ENCODE data around the gene ERCC6L. TPM values are rescaled to one million over a fixed set of nuclear protein-coding genes. Genes with fewer than 3 reads are reported as not detected.

ERCC6L gene
- total RNA-seq, 4 donors from 2014 or later = 0.07 TPM; not detected in 3

GRCh38 chrX:72255445-72255844 is 16.6 kb upstream of the ERCC6L start:
- Histone ChIP-seq H3K9me3 (no peaks in the 10 kb centered on the region), H3K36me3 (no peaks in the 10 kb centered on the region), H3K27me3 (peaks cover 0 to 3% (median 0%) of the 10 kb centered on the region in 3 donors), H3K4me1 (no peaks in the 10 kb centered on the region), H3K27ac (no peak overlapping the region), H3K4me3 (no peak overlapping the region)
- intact Hi-C loops (cut with DNase I; ENCODE audit: low total_unique reads) (no loop called here), in situ Hi-C loops (cut with MboI; ENCODE audit: low sequenced_read_pairs in 4 of 4) (no loop called here)
- ATAC-seq (no peak), DNase-seq (no peak)
- TF ChIP-seq POLR2A (IDR thresholded peaks at IDR 0.05) (no peak), CTCF (IDR thresholded peaks at IDR 0.05 in 4 of 5, conservative IDR thresholded peaks at IDR 0.05 in 1 of 5) (no peak)

GRCh38 chrX:72254816-72255215 is 16.0 kb upstream of the ERCC6L start:
- Histone ChIP-seq H3K9me3 (no peaks in the 10 kb centered on the region), H3K4me1 (no peaks in the 10 kb centered on the region), H3K4me3 (no peak overlapping the region), H3K27ac (no peak overlapping the region), H3K36me3 (no peaks in the 10 kb centered on the region), H3K27me3 (peaks cover 0 to 3% (median 0%) of the 10 kb centered on the region in 3 donors)
- in situ Hi-C loops (cut with MboI; ENCODE audit: low sequenced_read_pairs in 4 of 4) (no loop called here), intact Hi-C loops (cut with DNase I; ENCODE audit: low total_unique reads) (loop anchor here (1.0 kb wide), 1 partner anchor 30 kb away; no protein-coding TSS in a partner anchor)
- DNase-seq (no peak), ATAC-seq (no peak)
- TF ChIP-seq CTCF (IDR thresholded peaks at IDR 0.05 in 4 of 5, conservative IDR thresholded peaks at IDR 0.05 in 1 of 5) = no peak
- no peak for TF ChIP-seq POLR2A (IDR thresholded peaks at IDR 0.05)

- Histone ChIP-seq H3K9me3 (no peaks in the 10 kb centered on the region), H3K4me1 (no peaks in the 10 kb centered on the region), H3K27me3 (peaks cover 0 to 3% (median 0%) of the 10 kb centered on the region in 3 donors), H3K4me3 (no peak overlapping the region), H3K36me3 (no peaks in the 10 kb centered on the region), H3K27ac (no peak overlapping the region)
- no peak for ATAC-seq
- intact Hi-C loops (cut with DNase I; ENCODE audit: low total_unique reads) (loop anchor here (1.0 kb wide), 1 partner anchor 28 kb away; no protein-coding TSS in a partner anchor), in situ Hi-C loops (cut with MboI; ENCODE audit: low sequenced_read_pairs in 4 of 4) (no loop called here)
- DNase-seq = no peak
- TF ChIP-seq CTCF (IDR thresholded peaks at IDR 0.05 in 4 of 5, conservative IDR thresholded peaks at IDR 0.05 in 1 of 5) (no peak), POLR2A (IDR thresholded peaks at IDR 0.05) (no peak)
Observed at GRCh38 chrX:72253686-72254085, 14.9 kb upstream of the ERCC6L start.

GRCh38 chrX:72247206-72247942 is 8.5 kb upstream of the ERCC6L start:
- in situ Hi-C loops (cut with MboI; ENCODE audit: low sequenced_read_pairs in 4 of 4) = loop anchor here in 1 of 4 donors (25.0 kb wide), 1 partner anchor 290 kb away; no protein-coding TSS in a partner anchor
- Histone ChIP-seq H3K4me3 (no peak overlapping the region), H3K27ac (no peak overlapping the region), H3K36me3 (no peaks in the 10 kb centered on the region), H3K9me3 (no peaks in the 10 kb centered on the region), H3K4me1 (no peaks in the 10 kb centered on the region), H3K27me3 (no peaks in the 10 kb centered on the region)
- intact Hi-C loops (cut with DNase I; ENCODE audit: low total_unique reads) = loop anchor here (10.0 kb wide), 1 partner anchor 297 kb away; no protein-coding TSS in a partner anchor
- TF ChIP-seq POLR2A (IDR thresholded peaks at IDR 0.05) (no peak), CTCF (IDR thresholded peaks at IDR 0.05 in 4 of 5, conservative IDR thresholded peaks at IDR 0.05 in 1 of 5) (no peak)
- no peak for ATAC-seq
- no peak for DNase-seq

Data from gastrocnemius medialis (tissue), 4 donors.